ENCODE results near the gene MRPL50. TPM values are rescaled to one million over a fixed set of nuclear protein-coding genes. Genes with fewer than 3 reads are reported as not detected.

MRPL50 gene
- total RNA-seq, 1 experiment from 2014 or later = 20.0 TPM

- H3K4me1 ChIP-seq (ENCODE audit: insufficient read depth, low read length) = no peaks in the 10 kb centered on the region
- no peak overlapping the region for H2BK120ac ChIP-seq (ENCODE audit: low read depth, low read length, poor library complexity, severe bottlenecking)
- H3K9me3 ChIP-seq (ENCODE audit: control insufficient read depth, low read depth, low read length) = no peaks in the 10 kb centered on the region
- H3K56ac ChIP-seq (ENCODE audit: insufficient read length, low read depth, low read length) = no peak overlapping the region
- Mint-ChIP-seq H3K4me3 (no peak overlapping the region), H3K36me3 (ENCODE audit: insufficient read depth in 1 of 3, low read depth in 3 of 3) (no peaks in the 10 kb centered on the region), H3K27ac (no peak overlapping the region), H3K9me3 (no peaks in the 10 kb centered on the region), H3K4me1 (no peaks in the 10 kb centered on the region; a peak in 1 of 4 replicates), H3K27me3 (ENCODE audit: low read depth) (peaks cover 2% of the 10 kb centered on the region; the same call in 1 of the 2 replicates)
- H4K20me1 ChIP-seq (ENCODE audit: control insufficient read depth, insufficient read depth, insufficient read length) = no peaks in the 10 kb centered on the region
- H4K8ac ChIP-seq (replicated peaks; ENCODE audit: insufficient read length, low read depth, low read length) = no peak overlapping the region
- no peak overlapping the region for H2AK5ac ChIP-seq (ENCODE audit: insufficient read length, low read length)
- no peaks in the 10 kb centered on the region for H3K27me3 ChIP-seq (ENCODE audit: insufficient read depth, low read length)
- no peak overlapping the region for H3K23ac ChIP-seq (ENCODE audit: insufficient read length, low read depth, low read length)
- H3K4ac ChIP-seq (ENCODE audit: low read depth, low read length) = no peak overlapping the region
- H3K4me2 ChIP-seq (ENCODE audit: insufficient read depth, insufficient read length, low read length) = no peak overlapping the region
- H3K18ac ChIP-seq (ENCODE audit: insufficient read length, low read depth, low read length) = no peak overlapping the region
- H2BK12ac ChIP-seq (ENCODE audit: insufficient read length, low read depth, low read length) = no peak overlapping the region
- H2BK5ac ChIP-seq (ENCODE audit: insufficient read length, low read length) = no peak overlapping the region
- H3K79me1 ChIP-seq (ENCODE audit: insufficient read depth, low read depth, low read length, poor library complexity, severe bottlenecking) = no peaks in the 10 kb centered on the region
- no peak for DNase-seq
- no peaks in the 10 kb centered on the region for H3K23me2 ChIP-seq (ENCODE audit: insufficient read length, low read depth, low read length, poor library complexity, severe bottlenecking)
- no peak overlapping the region for H2BK15ac ChIP-seq (ENCODE audit: low read depth, low read length)
- H4K91ac ChIP-seq (ENCODE audit: insufficient read length, low read depth, low read length) = no peak overlapping the region
- no peak overlapping the region for H3K9ac ChIP-seq (ENCODE audit: extremely low read depth, insufficient read length, low read length)
- no peak overlapping the region for H2AFZ ChIP-seq (ENCODE audit: low read length)
- H4K5ac ChIP-seq (ENCODE audit: insufficient read length, low read depth, low read length) = no peak overlapping the region
- TF ChIP-seq, protein P1, sequence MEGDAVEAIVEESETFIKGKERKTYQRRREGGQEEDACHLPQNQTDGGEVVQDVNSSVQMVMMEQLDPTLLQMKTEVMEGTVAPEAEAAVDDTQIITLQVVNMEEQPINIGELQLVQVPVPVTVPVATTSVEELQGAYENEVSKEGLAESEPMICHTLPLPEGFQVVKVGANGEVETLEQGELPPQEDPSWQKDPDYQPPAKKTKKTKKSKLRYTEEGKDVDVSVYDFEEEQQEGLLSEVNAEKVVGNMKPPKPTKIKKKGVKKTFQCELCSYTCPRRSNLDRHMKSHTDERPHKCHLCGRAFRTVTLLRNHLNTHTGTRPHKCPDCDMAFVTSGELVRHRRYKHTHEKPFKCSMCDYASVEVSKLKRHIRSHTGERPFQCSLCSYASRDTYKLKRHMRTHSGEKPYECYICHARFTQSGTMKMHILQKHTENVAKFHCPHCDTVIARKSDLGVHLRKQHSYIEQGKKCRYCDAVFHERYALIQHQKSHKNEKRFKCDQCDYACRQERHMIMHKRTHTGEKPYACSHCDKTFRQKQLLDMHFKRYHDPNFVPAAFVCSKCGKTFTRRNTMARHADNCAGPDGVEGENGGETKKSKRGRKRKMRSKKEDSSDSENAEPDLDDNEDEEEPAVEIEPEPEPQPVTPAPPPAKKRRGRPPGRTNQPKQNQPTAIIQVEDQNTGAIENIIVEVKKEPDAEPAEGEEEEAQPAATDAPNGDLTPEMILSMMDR (conservative IDR thresholded peaks at IDR 0.05) = no peak
- H3K79me2 ChIP-seq (ENCODE audit: insufficient read depth, low read length) = no peaks in the 10 kb centered on the region
- no CpG with 5 or more reads among the region's 9 CpGs for WGBS (ENCODE audit: extremely low coverage, insufficient read length, low lambda C conversion rate)
- no peak overlapping the region for H3T11ph ChIP-seq (ENCODE audit: low read length)
- no peak overlapping the region for H3K14ac ChIP-seq (ENCODE audit: insufficient read depth, low read length)
- no peak overlapping the region for H3K27ac ChIP-seq (ENCODE audit: insufficient read length, low read depth, low read length)
- no peak overlapping the region for H2BK20ac ChIP-seq (ENCODE audit: low read depth, low read length, poor library complexity, severe bottlenecking)
These were observed 45.0 kb upstream of the MRPL50 start for GRCh38 chr9:101443364-101443771.

All from H9 (cell line).